AG20443 (cell line): ENCODE results near the gene VAMP8.

ENCODE experiments used
- DNase-seq: peaks from one replicate; pipeline ENCODE4 v3.0.0; 2012; ENCODE audit warnings: low spot score, mixed read lengths

The VAMP8 gene

DNA sequence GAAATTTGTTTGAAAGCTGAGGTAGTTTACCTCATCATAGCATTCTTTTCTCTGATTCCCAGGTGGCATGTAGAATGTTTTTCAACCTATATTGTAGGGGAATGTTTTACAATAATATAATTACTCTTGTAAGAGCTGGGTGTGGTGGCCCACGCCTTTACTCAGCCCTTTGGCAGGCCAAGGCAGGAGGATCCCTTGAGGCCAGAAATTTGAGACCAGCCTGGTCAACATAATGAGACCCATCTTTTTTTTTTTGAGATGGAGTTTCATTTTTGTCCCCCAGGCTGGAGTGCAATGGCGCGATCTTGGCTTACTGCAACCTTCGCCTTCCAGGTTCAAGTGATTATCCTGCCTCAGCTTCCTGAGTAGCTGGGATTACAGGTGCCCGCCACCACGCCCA is 42.2 kb downstream of the VAMP8 start:
- no peak for DNase-seq

DNA sequence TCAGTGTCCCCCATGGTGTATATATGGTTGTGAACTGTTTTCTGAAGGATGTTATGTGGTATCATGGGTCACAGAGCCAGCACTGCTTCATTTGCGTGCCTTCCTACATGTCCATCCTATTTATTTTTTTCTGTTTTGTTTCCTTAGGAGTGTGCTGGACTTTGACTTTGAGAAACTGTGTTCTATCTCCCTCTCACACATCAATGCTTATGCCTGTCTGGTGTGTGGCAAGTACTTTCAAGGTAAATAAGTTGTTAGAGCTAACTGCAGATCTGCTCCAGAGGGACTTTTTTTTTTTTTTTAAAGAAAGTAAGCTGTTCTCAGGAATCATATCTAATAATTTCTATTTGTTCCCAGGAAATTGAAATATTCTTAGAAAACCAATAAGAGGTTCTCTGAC is 44.0 kb downstream of the VAMP8 start:
- DNase-seq: no peak

DNA sequence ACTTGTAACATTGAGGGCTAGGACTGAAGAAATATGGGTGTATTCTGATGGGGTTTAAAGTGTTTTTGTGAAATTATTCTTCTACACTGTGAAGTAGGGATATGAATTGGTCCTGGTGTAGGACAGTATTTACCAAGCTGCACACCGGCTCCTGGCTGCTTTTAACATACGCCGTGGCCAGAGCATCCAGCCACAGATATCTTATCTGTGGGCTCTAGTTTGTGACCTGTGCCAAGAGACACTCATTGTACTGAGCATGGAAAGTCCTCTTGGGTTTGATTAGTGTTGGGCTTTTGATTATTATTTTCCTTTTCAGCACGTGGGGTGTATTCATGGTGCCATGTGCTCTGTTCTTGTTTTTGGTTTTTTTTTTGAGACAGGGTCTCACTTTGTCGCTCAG is 46.6 kb downstream of the VAMP8 start:
- DNase-seq: no peak

DNA sequence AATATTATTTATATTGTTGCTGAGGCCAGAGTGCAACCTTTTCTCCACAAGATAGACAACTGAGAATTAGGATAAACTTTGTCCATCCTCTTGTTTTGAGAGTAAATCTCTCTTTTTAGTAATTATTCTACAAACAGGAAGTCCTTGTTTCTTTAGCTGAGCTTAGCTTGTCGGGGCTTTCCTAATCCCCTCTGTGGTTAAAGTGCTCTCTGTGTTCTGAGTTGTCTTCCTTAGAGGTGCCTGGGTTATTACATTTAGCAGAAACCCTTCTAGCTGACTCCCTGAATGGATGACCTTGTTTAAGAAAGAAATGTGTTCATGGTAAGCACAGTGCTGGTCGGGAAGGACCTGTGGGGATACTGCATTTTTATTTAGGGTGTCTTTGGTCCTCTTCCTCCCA is 51.3 kb downstream of the VAMP8 start:
- no peak for DNase-seq

DNA sequence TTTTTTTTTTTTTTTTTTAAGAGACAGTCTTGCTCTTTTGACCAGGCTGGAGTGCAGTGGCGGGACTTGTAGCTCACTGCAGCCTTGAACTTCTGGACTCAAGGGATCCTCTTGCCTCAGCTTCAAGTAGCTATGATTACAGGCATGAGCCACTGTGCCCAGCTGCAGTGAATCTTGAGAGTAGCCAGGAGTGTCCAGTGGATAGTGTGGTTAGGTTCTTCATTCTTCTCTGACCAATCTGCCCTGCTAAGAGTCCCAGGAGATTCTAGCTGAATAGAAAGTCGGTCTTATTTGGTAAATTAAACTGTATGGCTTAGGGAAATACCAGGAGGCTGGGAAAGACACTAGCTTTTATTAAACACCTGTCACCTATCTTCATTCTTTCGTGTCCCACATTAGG is 53.9 kb downstream of the VAMP8 start:
- DNase-seq: no peak
